Erythroblast (primary cell): ENCODE results near the gene STK4.
A peak's percentile ranks its signal among the peaks of the same experiment; 100 is the strongest.

ENCODE experiments used
- GATA1 ChIP-seq: IDR thresholded peaks from 2 replicates; pipeline ENCODE4 v1.6.1; 2011; ENCODE audit warnings: low read depth, mild to moderate bottlenecking, control low read depth, low read length, moderate library complexity
- POLR2A ChIP-seq: IDR thresholded peaks from 2 replicates; pipeline ENCODE4 v1.6.1; 2011; ENCODE audit warnings: mild to moderate bottlenecking, low read length

- TF ChIP-seq GATA1, result no peak
- peak; percentile 43 for TF ChIP-seq POLR2A
Observed at GRCh38 chr20:44979090-44979621, 12.8 kb downstream of the STK4 start.
